Astrocyte (in vitro differentiated cells and primary cell): ENCODE results near the gene FMN1. TPM values are rescaled to one million over a fixed set of nuclear protein-coding genes. Genes with fewer than 3 reads are reported as not detected.

Source experiments
- DNase-seq: peaks from one replicate; pipeline ENCODE4 v3.0.0-alpha.2; 2010; ENCODE audit warnings: low read depth
- FAIRE-seq: peaks from 2 replicates; lab custom pipeline; 2011; peaks lifted over from hg19 to GRCh38; lab: Jason Lieb, UNC
- H2AFZ ChIP-seq: 2 replicates; pipeline ENCODE4 v1.6.0; 2012; ENCODE audit warnings: low read depth, low read length, inconsistent platforms
- H3K27ac ChIP-seq: 2 replicates; pipeline ENCODE4 v1.5.1; 2011; ENCODE audit warnings: low read depth, low read length, inconsistent platforms
- H3K27me3 ChIP-seq: 2 replicates; pipeline ENCODE4 v1.6.0; 2011; ENCODE audit warnings: low read length, inconsistent platforms; ENCODE audit not compliant: insufficient read depth
- H3K36me3 ChIP-seq: 2 replicates; pipeline ENCODE4 v1.5.1; 2011; ENCODE audit warnings: low read length, inconsistent platforms; ENCODE audit not compliant: insufficient read depth
- H3K4me1 ChIP-seq: 2 replicates; pipeline ENCODE4 v1.5.1; 2011; ENCODE audit warnings: low read length, inconsistent platforms; ENCODE audit not compliant: insufficient read depth
- H3K4me2 ChIP-seq: 2 replicates; pipeline ENCODE4 v1.6.0; 2012; ENCODE audit warnings: low read length, inconsistent platforms
- H3K4me3 ChIP-seq: 2 replicates; pipeline ENCODE4 v1.5.1; 2011; ENCODE audit warnings: low read depth, mild to moderate bottlenecking, low read length, inconsistent platforms; ENCODE audit not compliant: insufficient read depth
- H3K79me2 ChIP-seq: 2 replicates; pipeline ENCODE4 v1.6.0; 2012; ENCODE audit warnings: mild to moderate bottlenecking, low read length, inconsistent platforms; ENCODE audit not compliant: insufficient read depth
- H3K9ac ChIP-seq: 2 replicates; pipeline ENCODE4 v1.6.0; 2012; ENCODE audit warnings: mild to moderate bottlenecking, low read length, inconsistent platforms
- H3K9me3 ChIP-seq: 2 replicates; pipeline ENCODE4 v1.5.1; 2012; ENCODE audit warnings: low read depth, mild to moderate bottlenecking, low read length, inconsistent platforms; ENCODE audit not compliant: insufficient read depth
- H4K20me1 ChIP-seq: 2 replicates; pipeline ENCODE4 v1.6.0; 2012; ENCODE audit warnings: low read length, inconsistent platforms; ENCODE audit not compliant: insufficient read depth
- H3K27ac Mint-ChIP-seq: one replicate; pipeline ENCODE4 v1.8.0; 2021; ENCODE audit warnings: mild to moderate bottlenecking, mixed read lengths; ENCODE audit not compliant: unreplicated experiment
- H3K27me3 Mint-ChIP-seq: one replicate; pipeline ENCODE4 v1.8.0; 2021; ENCODE audit warnings: low read depth, mixed read lengths; ENCODE audit not compliant: unreplicated experiment
- H3K36me3 Mint-ChIP-seq: one replicate; pipeline ENCODE4 v1.8.0; 2021; ENCODE audit warnings: low read depth, mixed read lengths; ENCODE audit not compliant: unreplicated experiment
- H3K4me1 Mint-ChIP-seq: one replicate; pipeline ENCODE4 v1.8.0; 2021; ENCODE audit warnings: low read depth, mixed read lengths; ENCODE audit not compliant: unreplicated experiment
- H3K4me3 Mint-ChIP-seq: one replicate; pipeline ENCODE4 v1.8.0; 2021; ENCODE audit warnings: mild to moderate bottlenecking, moderate library complexity, mixed read lengths; ENCODE audit not compliant: unreplicated experiment
- H3K9me3 Mint-ChIP-seq: one replicate; pipeline ENCODE4 v1.8.0; 2021; ENCODE audit warnings: mild to moderate bottlenecking, mixed read lengths; ENCODE audit not compliant: unreplicated experiment
- CTCF ChIP-seq: IDR thresholded peaks from 2 replicates; pipeline ENCODE4 v1.5.1; 2011; ENCODE audit warnings: low read depth, mild to moderate bottlenecking, inconsistent platforms, low read length, moderate library complexity; ENCODE audit not compliant: insufficient read depth
- EZH2 ChIP-seq: IDR thresholded peaks from 2 replicates; pipeline ENCODE4 v1.6.1; 2012; ENCODE audit warnings: mild to moderate bottlenecking, low read length, inconsistent platforms; ENCODE audit not compliant: insufficient read depth
- total RNA-seq: library from RNA; stranded (reverse); gene quantifications from 2 replicates; pipeline ENCODE4 v1.2.1, GENCODE V29; 2021

Gene FMN1
- total RNA-seq, 1 donor from 2014 or later, result 5.3 TPM

GRCh38 chr15:33030315-33030714 is 164.2 kb downstream of the FMN1 start:
- Histone ChIP-seq H3K9me3 (no peaks in the 10 kb centered on the region), H4K20me1 (no peaks in the 10 kb centered on the region), H2AFZ (no peak overlapping the region), H3K27ac (no peak overlapping the region), H3K9ac (no peak overlapping the region), H3K4me1 (peaks cover 8% of the 10 kb centered on the region), H3K4me3 (no peak overlapping the region), H3K27me3 (no peaks in the 10 kb centered on the region), H3K79me2 (no peaks in the 10 kb centered on the region), H3K4me2 (no peak overlapping the region), H3K36me3 (no peaks in the 10 kb centered on the region)
- TF ChIP-seq EZH2 (no peak), CTCF (no peak)
- Mint-ChIP-seq H3K27me3 (no peaks in the 10 kb centered on the region), H3K36me3 (peaks cover 2% of the 10 kb centered on the region), H3K4me1 (peaks cover 25% of the 10 kb centered on the region), H3K27ac (no peak overlapping the region), H3K9me3 (peaks cover 5% of the 10 kb centered on the region), H3K4me3 (no peak overlapping the region)
- FAIRE-seq, result peak; percentile 49
- DNase-seq, result no peak

GRCh38 chr15:33029109-33029652 is 165.3 kb downstream of the FMN1 start:
- FAIRE-seq, result no peak
- Mint-ChIP-seq H3K36me3 (peaks cover 2% of the 10 kb centered on the region), H3K4me1 (peaks cover 25% of the 10 kb centered on the region), H3K4me3 (no peak overlapping the region), H3K27ac (peak overlapping the region; percentile 31), H3K9me3 (peaks cover 5% of the 10 kb centered on the region), H3K27me3 (no peaks in the 10 kb centered on the region)
- Histone ChIP-seq H3K27ac (no peak overlapping the region), H4K20me1 (no peaks in the 10 kb centered on the region), H3K9ac (no peak overlapping the region), H2AFZ (no peak overlapping the region), H3K4me3 (no peak overlapping the region), H3K36me3 (no peaks in the 10 kb centered on the region), H3K4me1 (peaks cover 8% of the 10 kb centered on the region), H3K79me2 (no peaks in the 10 kb centered on the region), H3K4me2 (no peak overlapping the region), H3K27me3 (no peaks in the 10 kb centered on the region), H3K9me3 (no peaks in the 10 kb centered on the region)
- no peak for DNase-seq
- TF ChIP-seq EZH2 (no peak), CTCF (no peak)

GRCh38 chr15:33028495-33028894 is 166.0 kb downstream of the FMN1 start:
- Histone ChIP-seq H3K4me2 (no peak overlapping the region), H3K4me3 (no peak overlapping the region), H3K27ac (no peak overlapping the region), H3K36me3 (no peaks in the 10 kb centered on the region), H2AFZ (no peak overlapping the region), H3K9ac (no peak overlapping the region), H3K9me3 (no peaks in the 10 kb centered on the region), H3K79me2 (no peaks in the 10 kb centered on the region), H3K27me3 (no peaks in the 10 kb centered on the region), H4K20me1 (no peaks in the 10 kb centered on the region), H3K4me1 (peaks cover 8% of the 10 kb centered on the region)
- no peak overlapping the region for H3K27ac Mint-ChIP-seq
- no peak overlapping the region for H3K4me3 Mint-ChIP-seq
- peaks cover 5% of the 10 kb centered on the region for H3K9me3 Mint-ChIP-seq
- H3K4me1 Mint-ChIP-seq, result peaks cover 26% of the 10 kb centered on the region
- no peak for FAIRE-seq
- no peak for DNase-seq
- TF ChIP-seq CTCF, result no peak
- no peak for TF ChIP-seq EZH2
- H3K36me3 Mint-ChIP-seq, result peaks cover 1% of the 10 kb centered on the region
- H3K27me3 Mint-ChIP-seq, result no peaks in the 10 kb centered on the region
